ENCODE measurements around the gene NXNL1.

The NXNL1 gene

GRCh38 chr19:17419154-17419620, 41.5 kb downstream of the NXNL1 start:
- no peak for DNase-seq

- DNase-seq = no peak
These were observed 42.0 kb downstream of the NXNL1 start for GRCh38 chr19:17418710-17419109.

- no peak for DNase-seq
These were observed 45.6 kb downstream of the NXNL1 start for GRCh38 chr19:17415121-17415520.

- no peak for DNase-seq
These were observed 46.6 kb downstream of the NXNL1 start for GRCh38 chr19:17414097-17414496.

- no peak for DNase-seq
These were observed 48.9 kb downstream of the NXNL1 start for GRCh38 chr19:17411801-17412200.

- no peak for DNase-seq
These were observed 50.7 kb downstream of the NXNL1 start for GRCh38 chr19:17409990-17410389.

- no peak for DNase-seq
These were observed 53.9 kb downstream of the NXNL1 start for GRCh38 chr19:17406887-17407196.

- DNase-seq = no peak
These were observed 54.5 kb downstream of the NXNL1 start for GRCh38 chr19:17406046-17406886.
